ENCODE results near the gene RHOT2.

DNA sequence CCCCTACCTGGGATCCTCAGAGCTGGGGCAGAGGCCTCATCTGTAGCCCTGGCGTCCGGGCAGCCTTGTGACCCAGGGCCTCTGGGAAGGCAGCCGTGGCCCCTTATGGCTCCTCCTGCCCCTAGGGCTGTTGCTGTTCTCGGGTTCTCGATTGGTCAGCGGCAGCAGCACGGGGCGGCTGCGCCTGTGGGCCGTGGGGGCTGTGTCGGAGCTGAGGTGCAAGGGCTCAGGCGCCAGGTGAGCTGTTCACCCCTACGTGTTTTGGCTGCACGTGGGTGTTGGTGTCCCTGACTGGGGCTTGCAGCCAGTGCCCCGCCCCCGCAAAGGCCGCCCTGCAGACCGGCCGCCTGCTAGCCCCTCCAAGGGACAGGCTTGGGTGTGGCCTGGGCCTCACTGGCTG lies 5.8 kb upstream of the RHOT2 start:
- no peak for TF ChIP-seq STAT1 (IDR thresholded peaks at IDR 0.05; ENCODE audit: unreplicated experiment)
- TF ChIP-seq, protein P1, sequence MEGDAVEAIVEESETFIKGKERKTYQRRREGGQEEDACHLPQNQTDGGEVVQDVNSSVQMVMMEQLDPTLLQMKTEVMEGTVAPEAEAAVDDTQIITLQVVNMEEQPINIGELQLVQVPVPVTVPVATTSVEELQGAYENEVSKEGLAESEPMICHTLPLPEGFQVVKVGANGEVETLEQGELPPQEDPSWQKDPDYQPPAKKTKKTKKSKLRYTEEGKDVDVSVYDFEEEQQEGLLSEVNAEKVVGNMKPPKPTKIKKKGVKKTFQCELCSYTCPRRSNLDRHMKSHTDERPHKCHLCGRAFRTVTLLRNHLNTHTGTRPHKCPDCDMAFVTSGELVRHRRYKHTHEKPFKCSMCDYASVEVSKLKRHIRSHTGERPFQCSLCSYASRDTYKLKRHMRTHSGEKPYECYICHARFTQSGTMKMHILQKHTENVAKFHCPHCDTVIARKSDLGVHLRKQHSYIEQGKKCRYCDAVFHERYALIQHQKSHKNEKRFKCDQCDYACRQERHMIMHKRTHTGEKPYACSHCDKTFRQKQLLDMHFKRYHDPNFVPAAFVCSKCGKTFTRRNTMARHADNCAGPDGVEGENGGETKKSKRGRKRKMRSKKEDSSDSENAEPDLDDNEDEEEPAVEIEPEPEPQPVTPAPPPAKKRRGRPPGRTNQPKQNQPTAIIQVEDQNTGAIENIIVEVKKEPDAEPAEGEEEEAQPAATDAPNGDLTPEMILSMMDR (conservative IDR thresholded peaks at IDR 0.05; ENCODE audit: low read depth in 2 of 2): no peak
- TF ChIP-seq EZH2 (IDR thresholded peaks at IDR 0.05; ENCODE audit: low read depth, unreplicated experiment): no peak
- TF ChIP-seq, protein P2, sequence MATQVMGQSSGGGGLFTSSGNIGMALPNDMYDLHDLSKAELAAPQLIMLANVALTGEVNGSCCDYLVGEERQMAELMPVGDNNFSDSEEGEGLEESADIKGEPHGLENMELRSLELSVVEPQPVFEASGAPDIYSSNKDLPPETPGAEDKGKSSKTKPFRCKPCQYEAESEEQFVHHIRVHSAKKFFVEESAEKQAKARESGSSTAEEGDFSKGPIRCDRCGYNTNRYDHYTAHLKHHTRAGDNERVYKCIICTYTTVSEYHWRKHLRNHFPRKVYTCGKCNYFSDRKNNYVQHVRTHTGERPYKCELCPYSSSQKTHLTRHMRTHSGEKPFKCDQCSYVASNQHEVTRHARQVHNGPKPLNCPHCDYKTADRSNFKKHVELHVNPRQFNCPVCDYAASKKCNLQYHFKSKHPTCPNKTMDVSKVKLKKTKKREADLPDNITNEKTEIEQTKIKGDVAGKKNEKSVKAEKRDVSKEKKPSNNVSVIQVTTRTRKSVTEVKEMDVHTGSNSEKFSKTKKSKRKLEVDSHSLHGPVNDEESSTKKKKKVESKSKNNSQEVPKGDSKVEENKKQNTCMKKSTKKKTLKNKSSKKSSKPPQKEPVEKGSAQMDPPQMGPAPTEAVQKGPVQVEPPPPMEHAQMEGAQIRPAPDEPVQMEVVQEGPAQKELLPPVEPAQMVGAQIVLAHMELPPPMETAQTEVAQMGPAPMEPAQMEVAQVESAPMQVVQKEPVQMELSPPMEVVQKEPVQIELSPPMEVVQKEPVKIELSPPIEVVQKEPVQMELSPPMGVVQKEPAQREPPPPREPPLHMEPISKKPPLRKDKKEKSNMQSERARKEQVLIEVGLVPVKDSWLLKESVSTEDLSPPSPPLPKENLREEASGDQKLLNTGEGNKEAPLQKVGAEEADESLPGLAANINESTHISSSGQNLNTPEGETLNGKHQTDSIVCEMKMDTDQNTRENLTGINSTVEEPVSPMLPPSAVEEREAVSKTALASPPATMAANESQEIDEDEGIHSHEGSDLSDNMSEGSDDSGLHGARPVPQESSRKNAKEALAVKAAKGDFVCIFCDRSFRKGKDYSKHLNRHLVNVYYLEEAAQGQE (IDR thresholded peaks at IDR 0.05; ENCODE audit: unreplicated experiment): no peak
- TF ChIP-seq NANOG (IDR thresholded peaks at IDR 0.05; ENCODE audit: borderline replicate concordance): no peak
